ENCODE measurements around the gene MMP27. TPM values are rescaled to one million over a fixed set of nuclear protein-coding genes. Genes with fewer than 3 reads are reported as not detected.

MMP27 gene
- total RNA-seq, 1 experiment from 2014 or later = not detected

GRCh38 chr11:102664001-102664752 is 41.4 kb downstream of the MMP27 start:
- no peak overlapping the region for H2AK5ac ChIP-seq (ENCODE audit: insufficient read length, low read length)
- H2AFZ ChIP-seq (ENCODE audit: low read length) = no peak overlapping the region
- no peak overlapping the region for H3K56ac ChIP-seq (ENCODE audit: insufficient read length, low read depth, low read length)
- no peaks in the 10 kb centered on the region for H3K4me1 ChIP-seq (ENCODE audit: insufficient read depth, low read length)
- H3K27me3 Mint-ChIP-seq (ENCODE audit: low read depth) = no peaks in the 10 kb centered on the region
- H3K14ac ChIP-seq (ENCODE audit: insufficient read depth, low read length) = no peak overlapping the region
- no peak overlapping the region for H3K27ac Mint-ChIP-seq
- H3K9ac ChIP-seq (ENCODE audit: extremely low read depth, insufficient read length, low read length) = no peak overlapping the region
- H2BK120ac ChIP-seq (ENCODE audit: low read depth, low read length, poor library complexity, severe bottlenecking) = no peak overlapping the region
- no peaks in the 10 kb centered on the region for H3K9me3 ChIP-seq (ENCODE audit: control insufficient read depth, low read depth, low read length)
- H3K27me3 ChIP-seq (ENCODE audit: insufficient read depth, low read length) = no peaks in the 10 kb centered on the region
- H4K20me1 ChIP-seq (ENCODE audit: control insufficient read depth, insufficient read depth, insufficient read length) = no peaks in the 10 kb centered on the region
- H2BK15ac ChIP-seq (ENCODE audit: low read depth, low read length) = no peak overlapping the region
- no peak overlapping the region for H4K8ac ChIP-seq (replicated peaks; ENCODE audit: insufficient read length, low read depth, low read length)
- H3K4me2 ChIP-seq (ENCODE audit: insufficient read depth, insufficient read length, low read length) = no peak overlapping the region
- H2BK5ac ChIP-seq (ENCODE audit: insufficient read length, low read length) = no peak overlapping the region
- DNase-seq = peak; percentile 61
- H3K4ac ChIP-seq (ENCODE audit: low read depth, low read length) = no peak overlapping the region
- no peaks in the 10 kb centered on the region for H3K79me1 ChIP-seq (ENCODE audit: insufficient read depth, low read depth, low read length, poor library complexity, severe bottlenecking)
- WGBS (ENCODE audit: extremely low coverage, insufficient read length, low lambda C conversion rate) = no CpG with 5 or more reads among the region's 13 CpGs
- H2BK20ac ChIP-seq (ENCODE audit: low read depth, low read length, poor library complexity, severe bottlenecking) = no peak overlapping the region
- H3K9me3 Mint-ChIP-seq = no peaks in the 10 kb centered on the region
- no peak overlapping the region for H3K18ac ChIP-seq (ENCODE audit: insufficient read length, low read depth, low read length)
- H3K27ac ChIP-seq (ENCODE audit: insufficient read length, low read depth, low read length) = no peak overlapping the region
- TF ChIP-seq, protein P1, sequence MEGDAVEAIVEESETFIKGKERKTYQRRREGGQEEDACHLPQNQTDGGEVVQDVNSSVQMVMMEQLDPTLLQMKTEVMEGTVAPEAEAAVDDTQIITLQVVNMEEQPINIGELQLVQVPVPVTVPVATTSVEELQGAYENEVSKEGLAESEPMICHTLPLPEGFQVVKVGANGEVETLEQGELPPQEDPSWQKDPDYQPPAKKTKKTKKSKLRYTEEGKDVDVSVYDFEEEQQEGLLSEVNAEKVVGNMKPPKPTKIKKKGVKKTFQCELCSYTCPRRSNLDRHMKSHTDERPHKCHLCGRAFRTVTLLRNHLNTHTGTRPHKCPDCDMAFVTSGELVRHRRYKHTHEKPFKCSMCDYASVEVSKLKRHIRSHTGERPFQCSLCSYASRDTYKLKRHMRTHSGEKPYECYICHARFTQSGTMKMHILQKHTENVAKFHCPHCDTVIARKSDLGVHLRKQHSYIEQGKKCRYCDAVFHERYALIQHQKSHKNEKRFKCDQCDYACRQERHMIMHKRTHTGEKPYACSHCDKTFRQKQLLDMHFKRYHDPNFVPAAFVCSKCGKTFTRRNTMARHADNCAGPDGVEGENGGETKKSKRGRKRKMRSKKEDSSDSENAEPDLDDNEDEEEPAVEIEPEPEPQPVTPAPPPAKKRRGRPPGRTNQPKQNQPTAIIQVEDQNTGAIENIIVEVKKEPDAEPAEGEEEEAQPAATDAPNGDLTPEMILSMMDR (conservative IDR thresholded peaks at IDR 0.05) = peak; percentile 70
- H3K4me1 Mint-ChIP-seq = peaks cover 7 to 13% of the 10 kb centered on the region in 2 experiments
- H3K79me2 ChIP-seq (ENCODE audit: insufficient read depth, low read length) = no peaks in the 10 kb centered on the region
- H4K5ac ChIP-seq (ENCODE audit: insufficient read length, low read depth, low read length) = no peak overlapping the region
- H4K91ac ChIP-seq (ENCODE audit: insufficient read length, low read depth, low read length) = no peak overlapping the region
- no peak overlapping the region for H3K23ac ChIP-seq (ENCODE audit: insufficient read length, low read depth, low read length)
- H3T11ph ChIP-seq (ENCODE audit: low read length) = no peak overlapping the region
- H3K23me2 ChIP-seq (ENCODE audit: insufficient read length, low read depth, low read length, poor library complexity, severe bottlenecking) = no peaks in the 10 kb centered on the region
- H3K36me3 Mint-ChIP-seq (ENCODE audit: insufficient read depth in 1 of 3, low read depth in 3 of 3) = no peaks in the 10 kb centered on the region
- no peak overlapping the region for H3K4me3 Mint-ChIP-seq
- H2BK12ac ChIP-seq (ENCODE audit: insufficient read length, low read depth, low read length) = no peak overlapping the region
